ENCODE data around the gene DEGS2.

DEGS2 gene

DNA sequence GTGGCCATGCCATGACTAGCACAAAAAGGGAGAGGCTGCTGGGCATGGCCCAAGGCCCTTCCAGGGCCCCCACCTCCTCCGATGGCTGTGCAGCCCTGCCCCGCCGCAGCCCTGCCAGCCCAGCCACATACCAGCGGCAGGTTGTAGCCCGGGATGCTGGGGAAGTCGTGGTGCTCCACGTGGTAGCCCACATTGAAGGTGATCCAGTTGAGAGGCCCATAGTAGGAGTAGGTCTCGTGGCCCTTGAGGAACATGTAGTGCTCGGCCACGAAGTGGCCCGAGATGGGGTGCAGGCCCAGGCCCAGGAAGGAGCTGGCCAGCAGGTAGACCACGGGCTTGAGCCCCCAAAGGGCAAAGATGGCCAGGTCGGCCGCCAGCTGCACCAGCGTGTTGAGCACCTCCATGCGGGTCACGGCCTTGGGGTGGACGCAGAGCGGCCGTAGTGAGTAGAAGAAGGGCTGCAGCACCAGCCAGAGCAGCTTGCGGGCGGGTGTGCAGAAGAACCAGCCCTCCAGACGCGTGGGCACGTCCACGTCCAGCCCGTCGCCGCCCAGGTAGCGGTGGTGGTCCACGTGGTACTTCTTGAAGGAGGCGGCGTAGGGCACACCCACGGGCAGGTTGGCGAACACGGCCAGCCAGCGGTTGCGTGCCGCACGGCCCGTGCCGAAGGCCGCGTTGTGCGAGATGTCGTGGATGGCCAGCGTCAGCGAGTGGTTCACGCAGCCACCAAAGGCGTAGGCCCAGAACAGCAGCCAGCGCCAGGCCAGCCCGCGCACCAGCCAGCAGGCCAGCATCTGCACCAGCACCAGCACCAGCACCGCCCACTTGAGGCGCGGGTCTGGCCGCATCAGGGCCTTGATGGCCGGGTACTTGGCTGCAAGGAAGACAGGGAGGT is 10.4 kb downstream of the DEGS2 start:
- DNase-seq (ENCODE audit: low spot score): no peak
- Histone ChIP-seq H3K4me1 (ENCODE audit: insufficient read depth, poor library complexity, severe bottlenecking) (peaks cover 16% of the 10 kb centered on the region), H3K9me3 (ENCODE audit: severe bottlenecking) (no peaks in the 10 kb centered on the region), H3K27me3 (ENCODE audit: insufficient read depth, poor library complexity, severe bottlenecking) (no peaks in the 10 kb centered on the region), H3K36me3 (ENCODE audit: low read depth) (no peaks in the 10 kb centered on the region), H3K4me3 (ENCODE audit: severe bottlenecking) (no peak overlapping the region), H3K27ac (ENCODE audit: poor library complexity, severe bottlenecking) (no peak overlapping the region)
- ATAC-seq (ENCODE audit: low read depth): no peak
- TF ChIP-seq, protein P1, sequence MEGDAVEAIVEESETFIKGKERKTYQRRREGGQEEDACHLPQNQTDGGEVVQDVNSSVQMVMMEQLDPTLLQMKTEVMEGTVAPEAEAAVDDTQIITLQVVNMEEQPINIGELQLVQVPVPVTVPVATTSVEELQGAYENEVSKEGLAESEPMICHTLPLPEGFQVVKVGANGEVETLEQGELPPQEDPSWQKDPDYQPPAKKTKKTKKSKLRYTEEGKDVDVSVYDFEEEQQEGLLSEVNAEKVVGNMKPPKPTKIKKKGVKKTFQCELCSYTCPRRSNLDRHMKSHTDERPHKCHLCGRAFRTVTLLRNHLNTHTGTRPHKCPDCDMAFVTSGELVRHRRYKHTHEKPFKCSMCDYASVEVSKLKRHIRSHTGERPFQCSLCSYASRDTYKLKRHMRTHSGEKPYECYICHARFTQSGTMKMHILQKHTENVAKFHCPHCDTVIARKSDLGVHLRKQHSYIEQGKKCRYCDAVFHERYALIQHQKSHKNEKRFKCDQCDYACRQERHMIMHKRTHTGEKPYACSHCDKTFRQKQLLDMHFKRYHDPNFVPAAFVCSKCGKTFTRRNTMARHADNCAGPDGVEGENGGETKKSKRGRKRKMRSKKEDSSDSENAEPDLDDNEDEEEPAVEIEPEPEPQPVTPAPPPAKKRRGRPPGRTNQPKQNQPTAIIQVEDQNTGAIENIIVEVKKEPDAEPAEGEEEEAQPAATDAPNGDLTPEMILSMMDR (IDR thresholded peaks at IDR 0.05; ENCODE audit: poor library complexity, severe bottlenecking): no peak

DNA sequence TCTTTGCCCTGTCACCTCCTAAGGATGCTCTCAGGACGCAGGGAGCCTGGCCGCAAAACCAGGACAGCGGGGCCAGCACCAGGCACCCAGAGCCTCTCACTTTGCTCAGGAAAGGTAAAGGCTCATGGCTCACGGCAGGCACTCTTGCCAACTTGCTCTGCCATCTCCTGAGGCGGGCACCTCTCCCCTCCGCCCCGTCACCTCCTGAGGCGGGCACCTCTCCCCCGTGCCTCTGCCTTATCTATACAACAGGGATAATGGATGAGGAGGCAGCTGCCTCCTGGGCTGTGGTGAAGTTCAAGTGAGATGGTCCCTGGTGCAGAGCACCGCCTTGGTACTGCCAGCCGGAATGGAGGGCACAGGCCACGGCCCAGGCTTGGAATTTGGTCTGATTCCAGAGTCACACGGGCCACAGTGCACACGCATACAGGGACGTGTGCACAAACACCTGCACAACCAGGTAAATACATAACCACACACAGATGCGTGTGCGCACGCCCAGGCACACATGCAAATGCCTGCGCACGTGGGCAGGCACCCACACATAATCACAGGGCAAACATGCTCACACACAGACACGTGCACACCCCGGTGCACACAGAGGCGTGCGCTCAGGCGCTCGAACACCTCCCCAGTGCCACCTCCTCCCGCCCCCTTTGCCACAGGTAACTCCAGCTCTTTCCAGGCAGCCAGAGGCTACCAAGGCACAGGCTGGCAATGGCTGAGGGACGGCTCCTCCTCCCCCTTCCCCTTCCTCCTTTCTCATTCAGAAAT is 11.6 kb downstream of the DEGS2 start:
- Histone ChIP-seq H3K9me3 (ENCODE audit: severe bottlenecking) (no peaks in the 10 kb centered on the region), H3K36me3 (ENCODE audit: low read depth) (no peaks in the 10 kb centered on the region), H3K4me1 (ENCODE audit: insufficient read depth, poor library complexity, severe bottlenecking) (peaks cover 16% of the 10 kb centered on the region), H3K4me3 (ENCODE audit: severe bottlenecking) (no peak overlapping the region), H3K27ac (ENCODE audit: poor library complexity, severe bottlenecking) (no peak overlapping the region), H3K27me3 (ENCODE audit: insufficient read depth, poor library complexity, severe bottlenecking) (no peaks in the 10 kb centered on the region)
- ATAC-seq (ENCODE audit: low read depth) (no peak), DNase-seq (ENCODE audit: low spot score) (no peak)
- TF ChIP-seq, protein P1 (IDR thresholded peaks at IDR 0.05; ENCODE audit: poor library complexity, severe bottlenecking): no peak

DNA sequence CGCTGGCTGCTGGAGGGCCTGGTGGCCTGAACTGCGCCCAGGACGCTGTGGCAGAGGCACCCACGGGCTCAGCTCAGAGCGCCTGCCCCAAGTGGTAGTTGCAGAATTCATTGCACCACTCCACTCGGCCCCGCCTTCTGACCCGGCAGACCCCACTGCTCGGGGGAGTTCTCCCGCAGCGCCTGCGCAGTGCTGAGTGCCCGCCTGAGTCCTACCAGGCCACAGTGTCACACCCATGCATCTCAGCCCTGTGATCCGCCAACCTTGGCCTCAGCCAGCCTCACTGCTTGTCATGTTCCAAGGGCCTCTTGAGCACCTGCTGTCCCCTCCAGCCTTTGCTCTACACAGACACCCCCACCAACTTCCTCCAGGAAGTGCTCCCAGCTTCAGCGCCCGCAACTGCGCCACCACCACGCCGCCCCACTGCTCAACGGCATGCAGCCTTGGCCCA is 12.2 kb downstream of the DEGS2 start:
- Histone ChIP-seq H3K9me3 (ENCODE audit: severe bottlenecking) (no peaks in the 10 kb centered on the region), H3K27ac (ENCODE audit: poor library complexity, severe bottlenecking) (no peak overlapping the region)
- DNase-seq (ENCODE audit: low spot score): no peak

DNA sequence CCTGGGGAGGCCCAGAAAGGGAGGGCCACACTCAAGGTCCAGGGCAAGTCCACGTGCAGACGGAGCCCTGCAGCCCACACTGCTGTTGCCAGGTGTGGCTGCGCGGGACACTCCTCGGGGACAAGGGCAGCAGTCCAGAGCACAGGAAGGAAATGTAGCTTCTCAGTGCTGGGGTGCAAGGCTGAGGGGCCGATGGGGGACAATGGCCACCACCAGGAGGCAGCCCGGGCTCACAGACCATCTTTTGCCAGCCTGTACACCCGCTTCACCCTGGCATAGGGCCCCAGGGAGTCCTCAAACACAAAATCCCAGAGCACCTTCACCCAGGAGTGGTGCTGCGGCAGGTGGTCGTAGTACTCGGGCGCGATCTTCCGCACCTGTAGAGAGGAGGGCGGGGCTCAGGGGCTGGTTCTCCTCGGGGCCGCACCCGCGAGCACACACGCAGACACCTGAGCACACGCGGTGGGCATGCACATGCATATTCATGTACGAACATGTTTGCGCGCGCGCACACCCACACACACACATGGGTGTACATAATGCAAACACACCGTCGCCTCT is 12.8 kb downstream of the DEGS2 start:
- Histone ChIP-seq H3K27ac (ENCODE audit: poor library complexity, severe bottlenecking) (no peak overlapping the region), H3K4me1 (ENCODE audit: insufficient read depth, poor library complexity, severe bottlenecking) (peaks cover 16% of the 10 kb centered on the region), H3K27me3 (ENCODE audit: insufficient read depth, poor library complexity, severe bottlenecking) (no peaks in the 10 kb centered on the region), H3K9me3 (ENCODE audit: severe bottlenecking) (no peaks in the 10 kb centered on the region), H3K4me3 (ENCODE audit: severe bottlenecking) (no peak overlapping the region), H3K36me3 (ENCODE audit: low read depth) (no peaks in the 10 kb centered on the region)
- TF ChIP-seq, protein P1 (IDR thresholded peaks at IDR 0.05; ENCODE audit: poor library complexity, severe bottlenecking): no peak
- ATAC-seq (ENCODE audit: low read depth) (no peak), DNase-seq (ENCODE audit: low spot score) (no peak)

More for the DNA sequence above, 12.2 kb downstream of the DEGS2 start:
- Histone ChIP-seq H3K36me3 (ENCODE audit: low read depth) (no peaks in the 10 kb centered on the region), H3K4me1 (ENCODE audit: insufficient read depth, poor library complexity, severe bottlenecking) (peaks cover 16% of the 10 kb centered on the region), H3K4me3 (ENCODE audit: severe bottlenecking) (no peak overlapping the region), H3K27me3 (ENCODE audit: insufficient read depth, poor library complexity, severe bottlenecking) (no peaks in the 10 kb centered on the region)
- no peak for ATAC-seq (ENCODE audit: low read depth)
- TF ChIP-seq, protein P1 (IDR thresholded peaks at IDR 0.05; ENCODE audit: poor library complexity, severe bottlenecking): no peak

Data from RWPE2 (cell line).